Thyroid gland (tissue), 4 donors: ENCODE results near the gene TSPAN32. TPM values are rescaled to one million over a fixed set of nuclear protein-coding genes. Genes with fewer than 3 reads are reported as not detected.

Experiments used
- DNase-seq, 2 donors: peaks; one replicate each; pipeline ENCODE4 v3.0.0-alpha.2; 2019
- H3K27ac ChIP-seq, 3 donors: fragments of 200-600 bp; sonication (generic); 1 replicate in 2 of 3; 2 replicates in 1 of 3; pipeline ENCODE4 v1.5.1; 2016 to 2019; ENCODE audit warnings: mild to moderate bottlenecking in 1 of 3, moderate library complexity in 1 of 3
- H3K27me3 ChIP-seq: fragments of 200-600 bp; sonication (generic); one replicate; pipeline ENCODE4 v1.5.1; 2019
- H3K36me3 ChIP-seq, 2 donors: fragments of 200-600 bp; sonication (generic); one replicate each; pipeline ENCODE4 v1.5.1; 2016 to 2019
- H3K4me1 ChIP-seq, 2 donors: fragments of 200-600 bp; sonication (generic); one replicate each; pipeline ENCODE4 v1.5.1; 2017 to 2019
- H3K4me3 ChIP-seq, 3 donors: fragments of 200-600 bp; sonication (generic); replicated peaks in 1 of 3; 1 replicate in 2 of 3; 2 replicates in 1 of 3; pipeline ENCODE4 v1.5.1; 2016; ENCODE audit warnings: mild to moderate bottlenecking in 1 of 3
- H3K9me3 ChIP-seq: fragments of 200-600 bp; sonication (generic); one replicate; pipeline ENCODE4 v1.5.1; 2017
- POLR2A ChIP-seq, 2 donors: fragments of 450-650 bp; IDR thresholded peaks; one replicate each; pipeline ENCODE4 v1.6.1; 2017; ENCODE audit warnings: antibody characterized with exemption in 2 of 2, mild to moderate bottlenecking in 2 of 2, moderate library complexity in 1 of 2
- WGBS, 2 donors: methylation state at CpG; one replicate each; pipeline ENCODE4 v1.1.5; 2017; 5-methylcytosine and 5-hydroxymethylcytosine counted together
- intact Hi-C: fragments of 100-400 bp; cut with DNase I; formaldehyde crosslinking; loops from one replicate; pipeline ENCODE4 v1.15.1; 2023
- total RNA-seq, 4 donors: library from RNA; depleted of rRNA; stranded (reverse); fragments of >200 nt; gene quantifications; one replicate each; pipeline ENCODE4 v1.2.3, GENCODE V29; 2016
- TF ChIP-seq, protein P1 (sequence below), 6 experiments: fragments of 200-600 bp in 3 of 6; fragments of 450-650 bp in 3 of 6; sonication (generic) in 3 of 6; IDR thresholded peaks; one replicate each; pipeline ENCODE4 v1.5.1; 2016 to 2019; ENCODE audit warnings: antibody characterized with exemption in 6 of 6, mild to moderate bottlenecking in 2 of 6, inconsistent platforms in 1 of 6, moderate library complexity in 1 of 6

Gene TSPAN32
- total RNA-seq, 4 donors from 2014 or later: 0.33 to 0.45 TPM; not detected in 2

DNA sequence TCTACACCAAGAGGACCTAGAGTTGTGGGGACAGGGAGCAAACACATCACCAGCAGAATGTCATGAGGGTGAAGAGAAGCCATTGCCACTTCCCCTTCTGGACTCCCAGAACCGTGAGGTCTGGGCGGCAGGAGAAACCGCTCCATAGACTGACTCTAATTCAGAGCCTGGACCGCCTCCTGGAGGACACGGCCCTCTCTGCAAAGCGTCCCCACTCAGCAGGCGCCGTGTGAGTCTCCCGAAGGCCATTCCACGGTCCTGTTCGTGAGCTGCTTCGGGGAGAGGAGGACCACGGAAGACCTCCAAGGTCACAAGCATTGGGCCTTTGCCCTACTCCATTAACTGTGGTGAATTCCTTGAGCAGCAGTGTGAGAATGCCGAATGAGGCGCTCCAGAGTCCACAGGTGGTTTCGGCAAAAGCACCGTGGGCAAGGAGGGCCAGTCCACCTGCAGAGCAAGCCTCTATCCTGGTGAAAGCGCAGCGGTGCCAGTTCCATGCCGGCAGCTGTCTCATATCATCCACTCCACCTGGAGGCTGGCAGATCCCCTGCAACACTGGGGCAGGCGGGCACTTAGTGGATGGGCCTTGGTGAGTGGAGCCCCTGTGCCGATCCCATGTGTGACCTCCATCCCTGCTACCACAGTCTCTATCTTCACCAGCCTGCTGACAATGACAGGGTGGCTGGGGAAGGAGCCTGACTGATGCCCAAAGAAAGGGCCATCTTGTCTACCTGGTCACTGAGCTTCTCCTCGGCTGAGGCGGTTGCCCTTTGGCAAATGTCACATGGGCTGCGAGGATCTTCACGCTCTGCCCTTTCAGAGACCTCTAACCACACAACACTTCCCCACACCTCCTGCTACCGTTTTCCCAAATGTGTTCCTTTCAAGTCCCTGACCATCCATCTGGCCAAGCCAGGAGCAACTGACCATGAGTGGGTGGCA, 7.6 kb upstream of the TSPAN32 start:
- DNase-seq: no peak
- H3K36me3 ChIP-seq: no peaks in the 10 kb centered on the region
- intact Hi-C loops: no loop called here
- no peaks in the 10 kb centered on the region for H3K27me3 ChIP-seq
- WGBS, 2 donors: 81% methylated on average over 19 to 26 of the region's 27 CpGs
- no peak overlapping the region for H3K27ac ChIP-seq
- no peaks in the 10 kb centered on the region for H3K9me3 ChIP-seq
- H3K4me3 ChIP-seq: no peak overlapping the region
- H3K4me1 ChIP-seq: peaks cover 0 to 4% of the 10 kb centered on the region in 2 donors
- TF ChIP-seq, protein P1, sequence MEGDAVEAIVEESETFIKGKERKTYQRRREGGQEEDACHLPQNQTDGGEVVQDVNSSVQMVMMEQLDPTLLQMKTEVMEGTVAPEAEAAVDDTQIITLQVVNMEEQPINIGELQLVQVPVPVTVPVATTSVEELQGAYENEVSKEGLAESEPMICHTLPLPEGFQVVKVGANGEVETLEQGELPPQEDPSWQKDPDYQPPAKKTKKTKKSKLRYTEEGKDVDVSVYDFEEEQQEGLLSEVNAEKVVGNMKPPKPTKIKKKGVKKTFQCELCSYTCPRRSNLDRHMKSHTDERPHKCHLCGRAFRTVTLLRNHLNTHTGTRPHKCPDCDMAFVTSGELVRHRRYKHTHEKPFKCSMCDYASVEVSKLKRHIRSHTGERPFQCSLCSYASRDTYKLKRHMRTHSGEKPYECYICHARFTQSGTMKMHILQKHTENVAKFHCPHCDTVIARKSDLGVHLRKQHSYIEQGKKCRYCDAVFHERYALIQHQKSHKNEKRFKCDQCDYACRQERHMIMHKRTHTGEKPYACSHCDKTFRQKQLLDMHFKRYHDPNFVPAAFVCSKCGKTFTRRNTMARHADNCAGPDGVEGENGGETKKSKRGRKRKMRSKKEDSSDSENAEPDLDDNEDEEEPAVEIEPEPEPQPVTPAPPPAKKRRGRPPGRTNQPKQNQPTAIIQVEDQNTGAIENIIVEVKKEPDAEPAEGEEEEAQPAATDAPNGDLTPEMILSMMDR (IDR thresholded peaks at IDR 0.05): no peak
- TF ChIP-seq POLR2A (IDR thresholded peaks at IDR 0.05): no peak

DNA sequence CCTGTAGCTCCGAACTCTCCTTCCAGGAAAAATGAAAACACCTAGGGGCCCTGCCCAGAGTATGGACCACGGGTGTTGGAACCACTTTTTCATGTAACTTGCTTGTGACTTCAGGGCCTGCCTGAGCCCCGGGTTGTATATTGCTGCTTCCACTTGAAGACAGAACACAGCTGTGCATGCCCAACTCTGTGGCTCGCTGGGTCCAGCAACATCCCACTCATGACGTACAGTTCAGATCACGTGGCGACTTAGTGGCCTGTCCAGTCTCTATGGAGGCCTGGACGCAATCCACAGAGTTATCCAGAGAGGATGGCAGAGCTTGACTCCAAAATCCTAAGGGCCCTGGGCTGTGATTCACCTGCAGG, 6.9 kb upstream of the TSPAN32 start:
- intact Hi-C loops: no loop called here
- Histone ChIP-seq H3K4me3 (no peak overlapping the region), H3K27ac (no peak overlapping the region), H3K36me3 (no peaks in the 10 kb centered on the region), H3K9me3 (no peaks in the 10 kb centered on the region), H3K27me3 (no peaks in the 10 kb centered on the region), H3K4me1 (peaks cover 0 to 4% of the 10 kb centered on the region in 2 donors)
- TF ChIP-seq, protein P1 (IDR thresholded peaks at IDR 0.05): no peak
- TF ChIP-seq POLR2A (IDR thresholded peaks at IDR 0.05): no peak
- WGBS, 2 donors: 61 to 91% methylated on average over 2 to 6 of the region's 8 CpGs
- no peak for DNase-seq

DNA sequence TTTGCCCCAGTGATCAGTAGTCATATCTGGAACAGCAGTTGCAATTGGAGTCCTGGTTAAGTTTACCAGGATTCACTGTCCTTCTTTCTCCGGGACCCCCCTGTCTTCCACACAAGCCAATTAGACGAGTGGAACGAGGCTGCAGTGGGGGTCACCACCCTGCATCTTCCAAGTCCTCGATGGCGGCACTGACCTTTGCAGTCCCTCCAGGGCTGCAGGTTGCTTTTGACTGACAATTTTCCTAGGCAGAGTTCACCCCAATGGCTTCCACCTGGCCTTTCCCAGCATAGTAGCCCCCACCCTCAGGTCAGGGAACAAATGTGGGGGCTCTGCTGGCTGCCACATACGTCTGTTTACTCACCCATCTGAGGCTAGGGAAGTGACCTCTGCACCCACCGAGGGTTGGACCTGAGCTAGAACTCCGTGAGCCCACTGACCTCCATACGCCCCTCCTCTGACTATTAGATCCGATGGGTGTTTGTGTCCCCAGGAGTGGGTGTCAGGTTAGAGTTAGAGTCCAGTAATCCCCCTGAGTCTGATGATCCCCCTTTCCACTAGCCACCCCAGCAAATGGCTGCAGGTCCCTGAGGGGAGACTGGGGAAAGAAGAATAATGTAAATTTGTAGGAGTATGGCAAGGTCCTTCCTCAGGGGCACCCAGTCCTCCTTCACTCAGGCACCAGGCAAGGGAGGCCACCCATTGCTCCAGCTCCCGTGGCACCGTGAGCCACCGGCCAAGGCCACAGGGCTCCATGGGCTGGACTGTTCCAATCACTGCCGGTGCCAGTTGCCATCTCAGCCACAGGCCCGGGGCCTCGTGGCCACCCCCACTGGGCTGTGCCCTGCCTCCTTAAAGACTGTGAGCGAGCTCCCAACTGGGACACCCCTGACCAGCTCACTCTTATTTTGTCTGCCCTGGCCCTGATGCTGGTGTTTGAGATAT, 5.6 kb upstream of the TSPAN32 start:
- H3K36me3 ChIP-seq: no peaks in the 10 kb centered on the region
- no peak overlapping the region for H3K27ac ChIP-seq
- intact Hi-C loops: no loop called here
- H3K4me3 ChIP-seq: no peak overlapping the region
- peaks cover 0 to 4% of the 10 kb centered on the region in 2 donors for H3K4me1 ChIP-seq
- no peak for DNase-seq
- H3K27me3 ChIP-seq: no peaks in the 10 kb centered on the region
- no peaks in the 10 kb centered on the region for H3K9me3 ChIP-seq
- TF ChIP-seq, protein P1 (IDR thresholded peaks at IDR 0.05): no peak
- no peak for TF ChIP-seq POLR2A (IDR thresholded peaks at IDR 0.05)
- WGBS, 2 donors: 86 to 93% methylated on average over 11 to 16 of the region's 17 CpGs

DNA sequence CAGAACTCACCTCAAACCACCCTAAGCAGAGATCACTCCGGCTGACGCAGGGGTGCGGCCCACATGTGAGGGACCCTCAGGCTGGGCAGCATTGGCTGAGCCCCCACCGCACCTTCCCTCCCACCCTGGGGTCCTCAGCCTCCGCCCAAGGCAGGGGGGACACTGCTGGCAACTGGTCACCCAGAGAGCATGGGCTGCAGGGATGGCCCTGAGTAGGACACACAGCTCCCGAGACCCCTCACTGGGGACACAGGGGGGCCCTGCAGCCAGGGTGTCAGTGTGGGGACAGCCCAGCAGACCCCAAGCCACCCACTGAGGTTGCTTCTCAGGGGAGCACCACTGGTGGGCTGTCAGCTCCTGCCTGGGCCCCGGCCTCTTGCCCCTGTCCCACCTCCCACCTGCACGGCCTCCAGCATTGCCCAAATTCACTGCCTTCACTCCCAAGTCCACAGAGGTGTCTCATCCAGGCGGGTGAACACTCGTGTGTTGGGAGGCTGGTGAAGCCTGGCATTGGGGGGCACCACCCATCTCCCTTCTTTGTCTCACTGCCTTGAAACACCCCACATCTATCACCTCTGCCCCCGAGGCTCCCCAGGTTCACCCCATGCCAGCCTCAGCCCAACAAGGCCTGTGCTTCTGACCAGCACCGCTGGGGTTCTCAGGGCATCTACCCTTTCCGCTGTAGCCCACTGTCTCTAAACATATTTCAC, 4.7 kb upstream of the TSPAN32 start:
- DNase-seq: no peak
- 90% methylated on average over 7 to 10 of the region's 13 CpGs for WGBS, 2 donors
- intact Hi-C loops: no loop called here

More for the DNA sequence above, 4.7 kb upstream of the TSPAN32 start:
- Histone ChIP-seq H3K27ac (no peak overlapping the region), H3K27me3 (no peaks in the 10 kb centered on the region), H3K4me1 (peaks cover 0 to 4% of the 10 kb centered on the region in 2 donors), H3K4me3 (no peak overlapping the region), H3K9me3 (no peaks in the 10 kb centered on the region), H3K36me3 (no peaks in the 10 kb centered on the region)
- no peak for TF ChIP-seq POLR2A (IDR thresholded peaks at IDR 0.05)
- TF ChIP-seq, protein P1 (IDR thresholded peaks at IDR 0.05): no peak
